Measurements from ENCODE around the gene PLA2G4E.

PLA2G4E gene

GRCh38 chr15:42018306-42019224 lies 2.3 kb downstream of the PLA2G4E start:
- no peak for TF ChIP-seq POLR2A (IDR thresholded peaks at IDR 0.05; ENCODE audit: low read length)
- no peak for TF ChIP-seq GATA1 (IDR thresholded peaks at IDR 0.05; ENCODE audit: low read depth, low read length)
- DNase-seq, result peak; percentile 14 to 58

GRCh38 chr15:42016971-42017370 lies 3.9 kb downstream of the PLA2G4E start:
- no peak for DNase-seq
- TF ChIP-seq POLR2A (IDR thresholded peaks at IDR 0.05; ENCODE audit: low read length), result no peak
- TF ChIP-seq GATA1 (IDR thresholded peaks at IDR 0.05; ENCODE audit: low read depth, low read length), result no peak

- no peak for DNase-seq
- TF ChIP-seq POLR2A (IDR thresholded peaks at IDR 0.05; ENCODE audit: low read length), result no peak
- no peak for TF ChIP-seq GATA1 (IDR thresholded peaks at IDR 0.05; ENCODE audit: low read depth, low read length)
Observed at GRCh38 chr15:42014406-42014805, 6.4 kb downstream of the PLA2G4E start.

GRCh38 chr15:42012928-42013482 lies 7.8 kb downstream of the PLA2G4E start:
- no peak for DNase-seq

GRCh38 chr15:42012241-42012640 lies 8.6 kb downstream of the PLA2G4E start:
- DNase-seq, result no peak
- TF ChIP-seq GATA1 (IDR thresholded peaks at IDR 0.05; ENCODE audit: low read depth, low read length) (no peak), POLR2A (IDR thresholded peaks at IDR 0.05; ENCODE audit: low read length) (no peak)

More at GRCh38 chr15:42012928-42013482, 7.8 kb downstream of the PLA2G4E start:
- TF ChIP-seq GATA1 (IDR thresholded peaks at IDR 0.05; ENCODE audit: low read depth, low read length) (no peak), POLR2A (IDR thresholded peaks at IDR 0.05; ENCODE audit: low read length) (no peak)

- DNase-seq, result no peak
- TF ChIP-seq GATA1 (IDR thresholded peaks at IDR 0.05; ENCODE audit: low read depth, low read length), result no peak
- no peak for TF ChIP-seq POLR2A (IDR thresholded peaks at IDR 0.05; ENCODE audit: low read length)
Observed at GRCh38 chr15:42011074-42011473, 9.8 kb downstream of the PLA2G4E start.

- no peak for DNase-seq
- TF ChIP-seq GATA1 (IDR thresholded peaks at IDR 0.05; ENCODE audit: low read depth, low read length) (no peak), POLR2A (IDR thresholded peaks at IDR 0.05; ENCODE audit: low read length) (no peak)
Observed at GRCh38 chr15:42010434-42010833, 10.4 kb downstream of the PLA2G4E start.

- TF ChIP-seq GATA1 (IDR thresholded peaks at IDR 0.05; ENCODE audit: low read depth, low read length) (no peak), POLR2A (IDR thresholded peaks at IDR 0.05; ENCODE audit: low read length) (no peak)
- DNase-seq, result no peak
Observed at GRCh38 chr15:42009474-42009873, 11.4 kb downstream of the PLA2G4E start.

GRCh38 chr15:42009022-42009421 lies 11.8 kb downstream of the PLA2G4E start:
- DNase-seq, result no peak
- TF ChIP-seq POLR2A (IDR thresholded peaks at IDR 0.05; ENCODE audit: low read length) (no peak), GATA1 (IDR thresholded peaks at IDR 0.05; ENCODE audit: low read depth, low read length) (no peak)

GRCh38 chr15:42007386-42007785 lies 13.5 kb downstream of the PLA2G4E start:
- no peak for DNase-seq
- TF ChIP-seq POLR2A (IDR thresholded peaks at IDR 0.05; ENCODE audit: low read length) (no peak), GATA1 (IDR thresholded peaks at IDR 0.05; ENCODE audit: low read depth, low read length) (no peak)

GRCh38 chr15:42002333-42002732 lies 18.5 kb downstream of the PLA2G4E start:
- no peak for TF ChIP-seq GATA1 (IDR thresholded peaks at IDR 0.05; ENCODE audit: low read depth, low read length)
- TF ChIP-seq POLR2A (IDR thresholded peaks at IDR 0.05; ENCODE audit: low read length), result no peak
- no peak for DNase-seq

GRCh38 chr15:42001236-42001635 lies 19.6 kb downstream of the PLA2G4E start:
- no peak for DNase-seq
- TF ChIP-seq POLR2A (IDR thresholded peaks at IDR 0.05; ENCODE audit: low read length), result no peak
- TF ChIP-seq GATA1 (IDR thresholded peaks at IDR 0.05; ENCODE audit: low read depth, low read length), result no peak

GRCh38 chr15:41999290-42000285 lies 21.3 kb downstream of the PLA2G4E start:
- TF ChIP-seq GATA1 (IDR thresholded peaks at IDR 0.05; ENCODE audit: low read depth, low read length) (no peak), POLR2A (IDR thresholded peaks at IDR 0.05; ENCODE audit: low read length) (no peak)
- no peak for DNase-seq

- no peak for TF ChIP-seq POLR2A (IDR thresholded peaks at IDR 0.05; ENCODE audit: low read length)
- no peak for TF ChIP-seq GATA1 (IDR thresholded peaks at IDR 0.05; ENCODE audit: low read depth, low read length)
- no peak for DNase-seq
Observed at GRCh38 chr15:41997845-41998244, 23.0 kb downstream of the PLA2G4E start.
